HPDE6-E6E7 (cell line): ENCODE results near the gene PPP4C.
"Not testable (repeated sequence)": the region's sequence is repeated elsewhere in the genome, so short reads cannot be mapped to it uniquely, and the experiment has no call there.

Experiments used
- DNase-seq: peaks from one replicate; pipeline ENCODE4 v3.0.0; 2011; ENCODE audit warnings: missing footprints; ENCODE audit errors: extremely low spot score

PPP4C gene

DNA sequence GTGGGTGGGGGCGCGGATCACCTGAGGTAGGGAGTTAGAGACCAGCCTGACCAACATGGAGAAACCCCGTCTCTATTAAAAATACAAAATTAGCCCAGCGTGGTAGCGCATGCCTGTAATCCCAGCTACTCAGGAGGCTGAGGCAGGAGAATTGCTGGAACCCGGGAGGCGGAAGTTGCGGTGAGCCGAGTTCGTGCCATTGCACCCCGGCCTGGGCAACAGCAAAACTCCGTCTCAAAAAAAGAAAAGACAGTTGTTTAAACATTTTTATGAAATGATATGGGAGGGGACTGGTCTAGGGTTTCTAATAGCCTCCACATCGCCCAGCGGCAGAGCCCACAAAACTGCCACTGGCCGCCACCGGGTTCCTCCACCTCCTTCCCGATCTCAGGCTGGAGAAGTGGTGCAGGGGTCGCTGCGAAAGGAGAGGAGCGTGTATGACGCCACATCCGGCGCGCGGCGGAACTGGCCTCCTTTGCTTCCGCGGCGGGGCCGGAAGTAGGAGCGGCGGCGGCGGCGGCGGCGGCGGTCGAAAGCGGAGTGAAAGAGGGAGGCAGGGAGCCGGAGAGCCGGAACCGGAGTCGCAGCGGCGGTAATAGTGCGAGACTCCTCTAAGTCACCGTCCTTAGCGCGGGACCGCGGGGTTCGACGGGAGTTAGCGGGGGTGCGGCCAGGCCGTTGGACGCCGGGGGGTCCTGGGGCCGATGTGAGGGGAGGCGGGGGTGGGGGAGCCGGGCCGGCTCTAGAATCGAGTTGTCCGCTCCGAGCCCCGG is at the start of gene PPP4C:
PPP4C (plus strand) TSS at position 492 of the 773 bp plus-strand sequence. CDS start 384 bp downstream, outside the sequence.
- DNase-seq: peak; percentile 95

GRCh38 chr16:30026449-30026848 is 49.3 kb upstream of the PPP4C start:
- no peak for DNase-seq

DNA sequence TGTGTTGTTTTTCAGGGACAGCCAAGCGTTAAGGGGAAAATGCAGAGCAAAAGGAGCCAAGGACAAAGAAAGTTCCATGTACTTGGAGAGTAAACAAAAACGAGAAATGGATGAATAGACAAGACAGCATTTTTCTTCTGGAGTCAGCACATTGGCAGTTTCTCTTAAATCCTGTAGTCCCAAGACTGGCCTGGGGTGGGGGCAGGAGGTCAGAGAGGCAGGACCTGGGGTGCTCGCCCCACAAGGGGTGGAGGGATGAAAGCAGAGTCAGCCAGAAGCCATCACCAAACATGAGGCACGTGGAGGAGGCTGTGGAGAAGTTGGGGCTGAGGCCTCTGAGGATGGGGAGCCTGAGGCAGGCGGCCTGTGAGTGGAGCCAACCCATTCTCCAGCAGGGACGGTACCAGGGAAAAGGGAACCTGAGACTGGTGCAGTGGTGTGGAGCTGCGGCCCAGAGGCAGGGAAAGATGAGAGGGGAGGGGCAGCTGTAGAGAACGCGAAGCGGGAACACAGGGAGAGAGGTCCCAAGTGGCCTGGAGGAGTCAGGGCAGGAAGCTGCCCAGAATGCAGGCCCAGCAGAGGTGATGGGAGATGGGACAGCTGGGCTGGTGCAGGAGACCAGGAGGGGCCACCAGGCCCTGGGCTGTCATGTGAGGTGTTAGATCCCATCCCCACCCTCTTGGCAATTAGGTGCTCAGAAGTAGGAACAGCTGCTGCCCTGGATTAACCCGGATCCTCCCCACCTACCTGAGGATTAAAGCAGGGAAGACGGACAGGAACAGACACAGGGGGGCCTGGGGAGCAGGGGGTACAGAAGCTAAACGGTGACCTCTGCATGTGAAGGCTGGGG is 48.0 kb upstream of the PPP4C start:
- DNase-seq: no peak

GRCh38 chr16:30028438-30029076 is 47.2 kb upstream of the PPP4C start:
- no peak for DNase-seq

GRCh38 chr16:30030011-30030685 is 45.6 kb upstream of the PPP4C start:
- no peak for DNase-seq

GRCh38 chr16:30030841-30031413 is 44.9 kb upstream of the PPP4C start, which contains the start of gene TLCD3B:
TLCD3B (minus strand) TSS chr16:30031271; CDS start chr16:30030527, 744 bp downstream.
- DNase-seq: no peak

- no peak for DNase-seq
Measured at GRCh38 chr16:30031477-30031918, 44.3 kb upstream of the PPP4C start.

- peak; percentile 47 for DNase-seq
Measured at GRCh38 chr16:30032083-30032819, 43.5 kb upstream of the PPP4C start.

DNA sequence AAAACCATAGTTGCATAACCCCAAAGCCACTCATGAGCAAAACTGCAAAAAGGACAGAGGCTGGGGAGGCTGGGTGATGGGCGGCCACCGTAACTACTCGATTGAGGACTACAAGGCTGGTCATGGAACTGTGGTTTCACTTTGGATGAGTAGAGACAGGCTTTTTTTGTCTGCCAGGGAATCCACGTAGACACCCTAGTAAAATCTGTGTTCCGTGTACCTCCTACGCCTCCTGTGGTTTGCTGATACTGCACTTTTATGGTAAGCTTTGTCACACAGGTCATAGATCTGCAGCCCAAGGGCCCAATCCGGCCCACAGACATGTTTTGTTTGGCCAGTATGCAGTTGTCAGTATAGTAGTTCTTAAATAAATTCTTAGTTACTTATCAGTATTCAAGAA is 42.5 kb upstream of the PPP4C start:
- no peak for DNase-seq

DNA sequence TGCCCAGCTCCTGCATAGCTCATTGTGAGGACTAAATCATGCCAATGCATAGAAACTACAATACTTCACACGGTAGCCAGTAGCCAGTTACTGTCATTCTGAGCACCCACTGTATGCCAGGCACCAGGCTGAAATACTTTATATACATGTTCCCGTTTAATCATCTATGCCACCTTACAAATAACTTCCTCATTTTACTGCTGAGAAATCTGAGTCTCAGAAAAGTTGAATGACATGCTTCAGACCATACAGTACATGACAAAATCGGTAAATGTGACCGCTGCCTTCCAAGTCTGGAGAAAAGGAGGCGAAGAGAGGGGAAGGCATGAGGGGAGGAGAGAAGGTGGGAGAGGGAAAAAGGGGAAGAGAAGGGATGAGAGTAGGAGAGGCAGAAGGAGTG is 35.6 kb upstream of the PPP4C start:
- no peak for DNase-seq

GRCh38 chr16:30040690-30041089 is 35.1 kb upstream of the PPP4C start:
- not testable (repeated sequence) for DNase-seq

GRCh38 chr16:30041841-30042240 is 34.0 kb upstream of the PPP4C start:
- DNase-seq: no peak

GRCh38 chr16:30046178-30046577 is 29.6 kb upstream of the PPP4C start:
- no peak for DNase-seq

DNA sequence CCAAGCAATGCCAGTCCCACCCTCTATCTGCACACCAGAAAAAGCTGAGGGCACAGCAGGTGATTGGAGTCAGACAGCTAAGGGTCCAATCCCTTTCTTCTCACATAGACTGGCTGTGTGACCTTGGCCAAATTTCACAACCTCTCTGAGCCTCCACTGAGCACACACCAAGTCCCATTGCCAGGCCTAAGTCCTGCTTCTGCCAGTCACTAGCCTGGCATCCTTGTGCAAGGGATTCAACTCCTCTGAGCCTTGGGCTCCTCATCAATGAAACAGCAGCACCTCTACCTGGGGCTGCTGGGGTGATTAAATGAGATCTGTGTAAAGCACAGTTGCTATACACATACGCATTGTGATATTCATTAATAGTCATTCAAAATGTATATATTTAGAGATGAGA is 29.2 kb upstream of the PPP4C start:
- DNase-seq: no peak

- no peak for DNase-seq
Measured at GRCh38 chr16:30049871-30050270, 25.9 kb upstream of the PPP4C start.

DNA sequence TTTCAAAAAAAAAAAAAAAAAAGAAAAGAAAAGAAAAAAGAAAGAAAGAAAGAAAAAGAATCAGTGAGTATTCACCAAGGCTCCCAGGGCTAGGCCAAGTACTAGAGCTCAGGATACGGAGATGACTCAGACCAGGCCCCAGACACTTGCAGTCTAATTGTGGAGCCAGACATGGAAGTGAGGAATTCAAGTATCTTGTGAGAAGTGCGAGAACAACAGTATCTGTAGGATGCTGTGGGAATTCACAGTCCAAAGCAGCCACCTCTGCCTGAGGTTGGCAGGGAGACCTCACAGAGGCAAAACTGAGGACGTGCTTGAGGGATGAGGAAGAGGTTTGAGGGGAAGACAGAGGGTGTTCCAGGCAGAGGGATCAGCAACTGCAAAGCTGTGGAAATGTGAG is 24.3 kb upstream of the PPP4C start:
- DNase-seq: no peak

DNA sequence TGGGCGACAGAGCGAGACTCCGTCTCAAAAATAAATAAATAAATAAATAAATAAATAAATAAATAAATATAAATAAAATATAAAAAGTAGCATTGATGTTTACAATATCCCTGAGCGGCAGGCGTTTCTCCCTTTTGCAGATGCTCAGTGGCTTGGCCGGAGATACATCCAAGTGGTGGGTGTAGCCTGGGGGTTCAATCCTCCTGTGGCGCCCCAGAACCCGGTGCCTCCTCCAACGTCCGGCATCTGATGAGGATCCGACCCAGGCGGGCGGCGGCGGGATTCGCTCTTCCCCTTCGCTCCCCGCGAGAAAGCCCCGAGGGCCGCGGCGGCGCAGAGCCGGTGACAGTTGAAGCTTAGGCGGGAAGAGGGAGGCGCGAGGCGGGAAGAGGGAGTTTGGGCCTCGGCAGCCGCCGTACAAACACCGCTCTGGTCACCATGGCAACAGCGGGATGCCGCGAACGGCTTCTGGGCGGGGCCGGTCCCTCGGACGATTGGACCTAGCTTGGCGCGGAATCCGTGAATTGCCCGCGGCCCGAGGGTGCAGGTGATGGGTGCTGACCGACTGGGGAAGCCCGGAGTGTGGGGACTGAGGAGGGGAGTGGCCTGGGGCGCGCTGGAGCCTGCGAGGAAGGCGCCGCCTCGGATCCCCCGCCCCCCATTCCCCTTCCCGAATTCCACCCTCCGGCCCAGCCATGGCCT is 23.0 kb upstream of the PPP4C start:
- peak; percentile 89 for DNase-seq

DNA sequence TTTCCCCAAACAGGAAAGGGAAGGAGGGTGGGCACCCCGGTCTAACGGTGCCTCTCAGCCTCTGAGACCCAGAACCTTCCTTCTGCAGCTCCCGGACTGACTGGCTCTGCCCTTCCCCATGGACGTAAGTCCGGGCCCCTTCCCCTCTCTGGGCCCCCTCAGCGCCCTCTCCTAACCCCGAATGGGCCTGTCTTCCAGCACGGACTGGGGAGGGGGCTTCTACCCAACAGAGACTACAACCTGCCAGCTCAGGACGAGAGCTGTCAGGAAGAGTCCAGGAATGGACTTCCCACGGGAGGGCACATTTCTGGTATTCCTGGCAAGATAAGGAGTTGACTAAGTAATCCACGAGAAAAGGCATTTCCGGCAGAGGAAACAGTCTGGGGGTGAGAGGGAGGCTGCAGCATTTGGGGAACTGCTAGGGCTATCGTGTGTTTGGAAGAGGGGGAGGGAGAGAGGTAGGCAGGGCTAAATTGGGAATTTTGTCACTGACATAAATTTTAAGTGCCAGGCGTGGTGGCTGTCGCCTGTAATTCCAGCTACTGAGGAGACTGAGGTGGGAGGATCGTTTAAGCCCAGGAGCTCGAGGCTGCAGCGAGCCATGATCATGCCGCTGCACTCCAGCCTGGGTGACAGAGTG is 22.3 kb upstream of the PPP4C start:
- no peak for DNase-seq

GRCh38 chr16:30054451-30054850 is 21.3 kb upstream of the PPP4C start:
- no peak for DNase-seq
